ENCODE measurements around the gene BIK. TPM values are rescaled to one million over a fixed set of nuclear protein-coding genes. Genes with fewer than 3 reads are reported as not detected.

BIK gene
- total RNA-seq, 2 donors from 2014 or later = not detected

DNA sequence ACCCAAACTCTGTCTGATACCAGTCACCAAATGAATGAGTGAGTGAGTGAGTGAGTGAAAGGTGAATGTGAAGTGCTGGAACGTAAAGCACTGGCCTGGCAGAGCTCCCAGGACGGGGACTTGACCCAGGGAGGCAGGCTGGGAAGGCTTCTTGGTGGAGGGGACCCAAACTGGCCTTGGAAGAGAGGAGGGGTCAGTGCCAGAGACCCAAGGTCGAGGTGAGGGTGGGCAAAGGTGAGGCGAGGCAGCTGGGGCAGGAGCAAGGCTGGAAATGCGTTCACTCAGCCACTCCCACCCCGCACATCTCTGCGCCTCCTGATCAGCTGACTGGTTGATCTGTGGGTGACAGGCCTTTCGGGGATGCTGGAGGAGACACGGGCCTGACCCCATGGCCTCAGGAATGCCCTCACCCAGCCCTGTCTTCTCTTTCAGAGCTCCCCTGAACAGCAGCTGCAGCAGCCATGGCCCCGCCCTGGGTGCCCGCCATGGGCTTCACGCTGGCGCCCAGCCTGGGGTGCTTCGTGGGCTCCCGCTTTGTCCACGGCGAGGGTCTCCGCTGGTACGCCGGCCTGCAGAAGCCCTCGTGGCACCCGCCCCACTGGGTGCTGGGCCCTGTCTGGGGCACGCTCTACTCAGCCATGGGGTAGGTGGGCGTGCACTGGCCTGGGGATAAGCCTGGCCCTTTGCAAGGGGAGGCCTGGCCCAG lies 48.4 kb downstream of the BIK start:
- Histone ChIP-seq H3K4me3 (no peak overlapping the region), H3K36me3 (peaks cover 16% of the 10 kb centered on the region), H3K27ac (no peak overlapping the region), H3K9me3 (no peaks in the 10 kb centered on the region), H3K4me1 (ENCODE audit: control insufficient read depth in 1 of 2, low read depth in 2 of 2) (peaks cover 0 to 4% of the 10 kb centered on the region in 2 donors), H3K27me3 (replicated peaks; ENCODE audit: insufficient read depth) (no peaks in the 10 kb centered on the region)
- TF ChIP-seq, protein P1, sequence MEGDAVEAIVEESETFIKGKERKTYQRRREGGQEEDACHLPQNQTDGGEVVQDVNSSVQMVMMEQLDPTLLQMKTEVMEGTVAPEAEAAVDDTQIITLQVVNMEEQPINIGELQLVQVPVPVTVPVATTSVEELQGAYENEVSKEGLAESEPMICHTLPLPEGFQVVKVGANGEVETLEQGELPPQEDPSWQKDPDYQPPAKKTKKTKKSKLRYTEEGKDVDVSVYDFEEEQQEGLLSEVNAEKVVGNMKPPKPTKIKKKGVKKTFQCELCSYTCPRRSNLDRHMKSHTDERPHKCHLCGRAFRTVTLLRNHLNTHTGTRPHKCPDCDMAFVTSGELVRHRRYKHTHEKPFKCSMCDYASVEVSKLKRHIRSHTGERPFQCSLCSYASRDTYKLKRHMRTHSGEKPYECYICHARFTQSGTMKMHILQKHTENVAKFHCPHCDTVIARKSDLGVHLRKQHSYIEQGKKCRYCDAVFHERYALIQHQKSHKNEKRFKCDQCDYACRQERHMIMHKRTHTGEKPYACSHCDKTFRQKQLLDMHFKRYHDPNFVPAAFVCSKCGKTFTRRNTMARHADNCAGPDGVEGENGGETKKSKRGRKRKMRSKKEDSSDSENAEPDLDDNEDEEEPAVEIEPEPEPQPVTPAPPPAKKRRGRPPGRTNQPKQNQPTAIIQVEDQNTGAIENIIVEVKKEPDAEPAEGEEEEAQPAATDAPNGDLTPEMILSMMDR (IDR thresholded peaks at IDR 0.05) = no peak
- ATAC-seq (ENCODE audit: insufficient number of reproducible peaks, low FRiP score, low read depth) (no peak), DNase-seq (ENCODE audit: low spot score) (no peak)

DNA sequence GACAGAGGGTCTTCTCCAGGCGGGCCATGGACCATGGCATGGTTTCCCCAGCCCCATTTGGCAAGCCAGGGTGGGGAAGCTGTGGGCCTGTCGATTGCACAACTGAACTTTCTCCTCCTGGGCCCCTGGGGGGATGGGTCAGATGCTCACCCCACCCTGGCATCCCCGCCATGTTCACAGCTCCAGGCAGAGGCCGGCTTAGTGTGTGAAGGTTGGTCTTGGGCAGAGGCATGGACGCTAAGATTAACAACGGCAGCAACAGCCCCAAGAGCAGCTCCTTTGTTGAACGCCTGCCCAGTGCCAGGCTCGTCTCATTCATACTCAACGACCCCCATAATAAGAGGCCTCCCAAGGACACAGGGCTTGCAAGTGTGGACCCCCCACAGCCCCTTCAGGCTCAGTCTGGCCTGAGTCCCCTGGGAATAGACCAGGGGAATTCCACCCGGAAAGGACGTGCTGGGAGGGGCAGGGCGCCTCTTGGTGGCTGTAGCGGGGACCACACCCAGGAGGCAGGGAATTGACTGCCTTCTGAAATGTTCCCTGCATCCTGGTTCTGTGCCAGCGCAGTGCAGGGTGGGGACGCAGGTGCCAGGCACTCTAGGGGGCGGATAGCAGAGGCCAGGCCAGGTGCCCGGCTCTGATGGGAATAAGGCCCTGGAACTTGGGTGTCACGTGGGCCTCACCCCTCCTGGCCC lies 49.1 kb downstream of the BIK start:
- DNase-seq (ENCODE audit: low spot score) (no peak), ATAC-seq (ENCODE audit: insufficient number of reproducible peaks, low FRiP score, low read depth) (no peak)
- Histone ChIP-seq H3K4me3 (no peak overlapping the region), H3K36me3 (peaks cover 16% of the 10 kb centered on the region), H3K27me3 (replicated peaks; ENCODE audit: insufficient read depth) (no peaks in the 10 kb centered on the region), H3K27ac (no peak overlapping the region), H3K9me3 (no peaks in the 10 kb centered on the region), H3K4me1 (ENCODE audit: control insufficient read depth in 1 of 2, low read depth in 2 of 2) (no peaks in the 10 kb centered on the region)
- TF ChIP-seq, protein P1 (IDR thresholded peaks at IDR 0.05) = no peak

DNA sequence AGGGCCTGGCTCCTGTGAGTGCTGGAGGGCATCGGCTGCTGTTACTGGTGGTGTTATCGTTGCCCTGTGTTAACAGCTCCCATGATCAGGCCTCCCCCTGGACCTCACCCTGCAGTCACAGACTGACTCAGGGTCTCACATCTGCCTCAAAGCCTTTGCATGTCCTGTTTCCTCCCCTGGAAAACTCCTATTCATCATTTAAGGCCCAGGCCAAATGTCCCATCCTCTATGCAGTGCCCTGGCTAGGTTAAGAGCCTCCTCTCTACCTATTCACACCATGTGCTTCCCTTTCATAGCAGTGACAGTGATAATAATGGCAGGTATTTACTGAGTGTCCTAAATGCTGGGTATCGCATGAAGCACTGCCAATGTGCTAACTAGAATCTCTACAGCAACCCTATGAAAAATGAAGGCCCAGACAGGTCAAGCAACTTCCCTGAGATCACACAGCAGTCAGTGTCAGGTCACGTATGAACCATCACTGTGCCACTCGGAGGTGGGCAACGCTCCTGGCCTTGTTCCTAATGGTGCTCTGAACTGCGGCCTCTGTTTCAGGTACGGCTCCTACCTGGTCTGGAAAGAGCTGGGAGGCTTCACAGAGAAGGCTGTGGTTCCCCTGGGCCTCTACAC lies 50.1 kb downstream of the BIK start:
- H3K4me1 ChIP-seq (ENCODE audit: control insufficient read depth in 1 of 2, low read depth in 2 of 2) = no peaks in the 10 kb centered on the region
- H3K36me3 ChIP-seq = peaks cover 16% of the 10 kb centered on the region
- DNase-seq (ENCODE audit: low spot score) = no peak
- no peak for ATAC-seq (ENCODE audit: insufficient number of reproducible peaks, low FRiP score, low read depth)
- H3K27me3 ChIP-seq (replicated peaks; ENCODE audit: insufficient read depth) = no peaks in the 10 kb centered on the region
- TF ChIP-seq, protein P1 (IDR thresholded peaks at IDR 0.05) = no peak
- H3K27ac ChIP-seq = no peak overlapping the region
- H3K4me3 ChIP-seq = no peak overlapping the region
- H3K9me3 ChIP-seq = no peaks in the 10 kb centered on the region

DNA sequence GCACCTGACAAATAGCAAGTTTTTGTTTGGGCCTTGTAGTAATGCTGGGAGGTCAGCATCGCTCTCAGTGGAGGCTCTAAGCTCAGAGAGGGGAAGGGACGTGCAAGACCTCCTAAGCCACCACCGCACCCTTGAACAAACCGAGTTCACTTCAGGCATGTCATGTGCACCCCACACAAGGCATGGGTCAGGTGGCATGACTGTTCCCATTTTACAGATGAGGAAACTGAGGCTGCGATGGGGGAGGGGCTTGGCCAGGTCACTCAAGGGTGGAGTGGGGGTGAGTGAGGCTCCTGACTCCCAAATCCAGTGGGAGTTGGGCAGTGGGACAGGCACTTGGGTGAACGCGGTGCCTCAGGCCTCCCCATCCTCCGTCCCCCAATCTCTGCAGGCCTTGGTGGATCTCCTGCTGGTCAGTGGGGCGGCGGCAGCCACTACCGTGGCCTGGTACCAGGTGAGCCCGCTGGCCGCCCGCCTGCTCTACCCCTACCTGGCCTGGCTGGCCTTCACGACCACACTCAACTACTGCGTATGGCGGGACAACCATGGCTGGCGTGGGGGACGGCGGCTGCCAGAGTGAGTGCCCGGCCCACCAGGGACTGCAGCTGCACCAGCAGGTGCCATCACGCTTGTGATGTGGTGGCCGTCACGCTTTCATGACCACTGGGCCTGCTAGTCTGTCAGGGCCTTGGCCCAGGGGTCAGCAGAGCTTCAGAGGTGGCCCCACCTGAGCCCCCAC lies 52.0 kb downstream of the BIK start:
- H3K9me3 ChIP-seq = no peaks in the 10 kb centered on the region
- DNase-seq (ENCODE audit: low spot score) (no peak), ATAC-seq (ENCODE audit: insufficient number of reproducible peaks, low FRiP score, low read depth) (no peak)
- H3K4me3 ChIP-seq = no peak overlapping the region
- H3K27me3 ChIP-seq (replicated peaks; ENCODE audit: insufficient read depth) = no peaks in the 10 kb centered on the region
- no peaks in the 10 kb centered on the region for H3K4me1 ChIP-seq (ENCODE audit: control insufficient read depth in 1 of 2, low read depth in 2 of 2)
- H3K36me3 ChIP-seq = peaks cover 18% of the 10 kb centered on the region
- TF ChIP-seq, protein P1 (IDR thresholded peaks at IDR 0.05) = no peak
- no peak overlapping the region for H3K27ac ChIP-seq

All from thoracic aorta (tissue), 2 donors.